Dermis microvascular lymphatic vessel endothelial cell (primary cell): ENCODE data around the gene OSBPL2. TPM values are rescaled to one million over a fixed set of nuclear protein-coding genes. Genes with fewer than 3 reads are reported as not detected.

Source experiments
- DNase-seq, 2 donors: peaks; one replicate each; pipeline versions ENCODE4 v3.0.0 to v3.0.0-alpha.2; 2010; ENCODE audit warnings: low read depth in 2 of 2
- total RNA-seq: library from RNA; depleted of rRNA; stranded (reverse); fragments of >200 nt; gene quantifications from 2 replicates; pipeline ENCODE4 v1.2.1, GENCODE V29; 2014

OSBPL2 gene
- total RNA-seq: 22.1 and 28.8 TPM in 2 replicates

DNA sequence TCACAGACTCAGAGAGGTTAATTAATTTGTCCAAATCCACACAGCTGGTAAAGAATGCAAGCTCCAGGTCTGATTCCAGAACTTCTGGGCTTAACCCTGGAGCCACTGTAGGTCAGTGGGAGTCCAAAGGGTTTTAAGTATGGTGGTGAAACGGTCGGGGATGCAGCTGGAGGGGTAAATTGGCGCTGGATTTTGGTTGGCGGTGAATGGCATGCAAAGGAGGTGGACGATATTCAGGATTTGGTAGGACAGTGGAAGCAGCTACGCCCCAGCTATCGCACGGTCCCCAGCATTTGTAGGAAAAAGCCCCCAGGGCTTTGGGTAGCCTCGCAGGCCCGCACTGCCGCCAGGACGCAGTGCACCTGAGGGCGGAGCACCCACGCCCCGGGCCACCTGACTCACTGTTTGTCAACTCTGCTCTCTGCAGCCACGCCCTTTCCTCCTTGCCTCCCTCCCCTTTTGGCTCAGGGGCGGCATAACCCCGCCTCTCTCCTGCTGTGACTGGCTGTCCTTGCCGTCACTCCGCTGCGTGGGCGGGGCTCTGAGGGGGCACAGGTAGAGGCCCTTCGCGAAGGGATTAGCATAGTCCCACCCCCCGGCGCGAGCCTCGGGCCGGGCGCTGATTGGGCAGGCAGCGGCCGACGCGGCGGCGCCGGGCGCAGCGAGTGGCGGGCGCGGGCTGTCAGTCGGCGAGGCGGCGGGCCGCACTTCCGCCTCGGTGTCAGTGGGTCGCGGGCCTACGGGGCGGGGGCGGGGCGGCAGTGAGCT, at the start of gene OSBPL2:
Gene OSBPL2 (plus strand): TSS at position 721 of the 768 bp plus-strand sequence. CDS start 17,664 bp downstream, outside the sequence.
- peak; percentile 94 to 98 for DNase-seq

DNA sequence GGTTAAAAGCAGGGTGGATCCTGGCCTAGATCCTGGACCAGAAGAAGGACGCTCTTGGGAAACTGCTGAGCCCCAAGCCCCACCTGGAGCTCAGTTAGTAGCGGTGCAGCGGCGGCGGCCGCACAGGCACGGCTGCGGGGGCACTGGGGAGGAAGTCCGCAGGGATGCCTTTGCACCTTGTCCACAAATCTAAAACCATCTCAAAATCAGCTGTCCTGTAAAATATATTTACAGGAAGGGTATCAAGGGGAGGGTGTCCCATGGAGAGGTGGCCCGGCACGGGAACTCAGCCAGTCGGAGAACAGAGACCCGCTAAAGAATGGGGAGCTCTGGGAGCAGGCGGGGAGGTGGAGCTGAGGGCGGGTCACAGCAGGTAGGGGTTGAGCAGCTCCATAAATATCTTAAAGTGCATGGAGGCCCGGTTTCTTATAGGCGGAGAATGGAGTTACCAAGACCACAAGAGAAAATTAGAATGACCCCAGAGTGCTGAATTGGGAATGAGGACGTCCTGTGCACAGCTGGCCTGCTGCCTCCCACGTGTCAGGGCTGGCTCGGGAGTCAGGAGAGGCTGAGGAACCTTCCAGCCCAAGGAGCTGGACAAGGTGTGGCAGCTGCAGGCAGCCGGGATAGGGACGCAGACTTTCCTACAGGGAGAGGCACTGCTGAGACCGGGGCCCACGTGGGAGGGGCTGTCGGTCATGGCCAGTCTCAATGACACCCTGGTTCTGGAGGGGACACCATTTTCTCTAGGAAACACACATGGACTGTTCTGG, 47.5 kb upstream of the OSBPL2 start:
- DNase-seq: no peak

DNA sequence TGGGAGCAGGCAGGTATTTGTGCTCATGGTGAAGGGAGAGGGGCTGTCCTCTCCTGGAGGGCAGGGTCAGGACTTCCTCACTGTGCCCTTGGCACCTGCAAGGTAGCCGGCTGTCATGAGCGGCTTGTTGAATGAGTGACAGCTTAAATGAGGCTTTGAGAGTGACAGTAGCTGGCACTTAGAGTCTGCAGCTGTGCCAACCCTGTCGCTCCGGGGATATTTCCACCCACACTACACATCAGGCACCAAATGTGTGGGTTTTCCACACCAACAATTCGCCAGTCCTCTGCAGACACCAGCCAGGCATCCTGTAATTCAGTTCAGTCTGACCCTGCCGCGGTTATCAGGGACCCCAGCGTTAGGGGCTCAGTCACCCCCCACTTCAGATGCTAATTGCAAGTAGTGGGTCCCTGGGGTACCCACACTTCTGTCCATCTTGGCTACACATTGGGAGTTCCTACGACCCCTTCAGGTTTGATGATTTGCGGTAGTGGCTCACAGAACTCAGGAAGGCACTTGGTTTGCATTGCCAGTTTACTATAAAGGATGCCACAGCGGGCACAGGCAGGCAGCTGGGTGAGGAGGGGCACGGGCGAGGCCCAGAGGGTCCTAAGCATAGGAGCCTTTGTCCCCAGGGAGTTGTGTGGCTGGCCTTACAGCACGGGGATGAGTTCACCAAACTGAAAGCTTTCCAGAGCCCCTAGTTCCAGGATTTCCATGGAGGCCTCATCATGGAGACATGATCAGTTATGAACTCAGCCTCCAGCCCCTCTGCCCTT, 46.4 kb upstream of the OSBPL2 start:
- no peak for DNase-seq

DNA sequence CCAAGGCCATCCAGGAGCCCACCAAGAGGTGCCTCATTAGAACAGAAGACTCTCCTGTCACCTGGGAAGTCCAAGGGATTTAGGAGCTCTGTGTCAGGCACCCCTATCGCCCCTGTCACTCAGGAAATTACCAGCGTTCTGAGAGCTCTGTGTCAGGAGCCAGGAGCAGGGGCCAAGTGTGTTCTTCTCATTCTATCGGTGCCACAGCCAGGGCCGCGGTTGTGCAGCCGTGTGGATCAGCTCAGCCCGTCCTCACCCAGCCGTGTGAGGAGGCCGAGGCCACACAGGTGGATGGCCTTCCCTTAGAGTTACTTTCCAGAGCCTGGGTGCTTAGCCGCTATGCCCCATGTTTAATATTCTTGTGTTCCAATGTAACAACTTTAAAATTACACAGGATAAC, 45.7 kb upstream of the OSBPL2 start:
- DNase-seq: no peak

DNA sequence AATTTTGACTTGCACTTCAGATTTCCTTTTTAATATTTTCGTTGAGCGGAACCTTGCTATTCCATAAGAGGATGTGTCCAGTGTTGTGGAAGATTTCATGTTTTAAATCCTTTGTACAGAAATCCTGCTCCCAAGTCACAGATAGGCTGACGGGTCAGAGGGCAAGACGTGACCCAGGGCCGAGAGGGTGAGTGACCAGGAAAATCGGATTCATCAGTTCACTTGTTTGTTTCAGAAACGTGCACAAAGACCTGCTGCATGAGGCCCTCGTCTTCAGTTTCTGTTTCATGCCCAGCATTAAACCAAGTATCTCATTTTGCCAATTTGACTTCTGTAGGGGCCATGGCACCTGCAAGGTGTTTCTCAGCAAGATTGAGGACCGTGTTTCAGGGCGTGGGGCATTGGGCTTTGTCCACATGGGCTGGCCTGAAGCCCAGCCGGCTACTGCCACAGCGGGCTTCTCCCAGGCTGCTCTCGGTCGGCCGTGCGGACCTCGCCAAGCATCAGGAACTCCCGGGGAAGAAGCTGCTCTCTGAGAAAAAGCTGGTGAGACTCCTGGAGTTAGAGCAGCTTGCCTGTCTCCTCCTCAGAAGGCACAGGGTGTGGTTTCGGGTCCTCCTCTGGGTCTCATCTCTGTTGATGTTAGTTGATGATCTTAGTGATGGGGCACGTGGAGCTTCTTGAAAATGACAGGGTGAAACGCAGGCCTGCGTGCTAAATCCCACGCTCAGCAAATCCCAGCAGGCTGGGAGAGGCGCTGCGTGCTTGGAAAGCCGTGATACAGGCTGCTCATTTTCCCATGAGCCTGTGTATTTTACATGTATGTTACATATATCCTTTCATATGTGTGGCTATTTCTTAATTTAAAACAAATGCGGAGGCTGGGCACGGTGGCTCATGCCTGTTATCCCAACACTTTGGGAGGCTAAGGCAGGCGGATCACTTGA, 45.0 kb upstream of the OSBPL2 start:
- no peak for DNase-seq

DNA sequence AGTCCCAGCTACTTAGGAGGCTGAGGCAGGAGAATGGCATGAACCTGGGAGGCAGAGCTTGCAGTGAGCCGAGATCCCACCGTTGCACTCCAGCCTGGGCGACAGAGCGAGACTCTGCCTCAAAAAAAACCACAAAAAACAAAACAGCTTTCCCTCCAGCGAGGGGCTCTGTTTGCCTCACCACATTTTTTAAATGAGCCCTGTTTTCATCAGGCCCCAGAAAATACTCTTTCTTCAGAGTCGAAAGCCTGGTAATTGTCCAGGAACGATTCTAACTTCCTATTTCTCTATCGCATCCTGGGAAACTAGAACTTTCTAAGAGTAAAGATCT, 43.3 kb upstream of the OSBPL2 start:
- DNase-seq: no peak

DNA sequence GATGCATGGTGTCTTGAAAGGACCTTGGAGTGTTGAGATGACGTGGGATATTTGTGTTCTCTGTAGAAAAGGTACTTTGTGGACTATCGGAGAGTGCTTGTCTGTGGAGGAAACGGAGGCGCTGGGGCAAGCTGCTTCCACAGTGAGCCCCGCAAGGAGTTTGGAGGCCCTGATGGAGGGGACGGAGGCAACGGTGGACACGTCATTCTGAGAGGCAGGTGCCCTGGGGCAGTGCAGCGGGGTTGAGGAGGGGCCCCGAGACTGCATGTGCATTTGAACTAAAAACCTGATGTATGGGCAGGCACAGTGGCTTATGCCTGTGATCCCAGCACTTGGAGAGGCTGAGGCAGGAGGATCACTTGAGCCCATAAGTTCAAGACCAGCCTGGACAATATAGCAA, 42.6 kb upstream of the OSBPL2 start:
- DNase-seq: no peak

DNA sequence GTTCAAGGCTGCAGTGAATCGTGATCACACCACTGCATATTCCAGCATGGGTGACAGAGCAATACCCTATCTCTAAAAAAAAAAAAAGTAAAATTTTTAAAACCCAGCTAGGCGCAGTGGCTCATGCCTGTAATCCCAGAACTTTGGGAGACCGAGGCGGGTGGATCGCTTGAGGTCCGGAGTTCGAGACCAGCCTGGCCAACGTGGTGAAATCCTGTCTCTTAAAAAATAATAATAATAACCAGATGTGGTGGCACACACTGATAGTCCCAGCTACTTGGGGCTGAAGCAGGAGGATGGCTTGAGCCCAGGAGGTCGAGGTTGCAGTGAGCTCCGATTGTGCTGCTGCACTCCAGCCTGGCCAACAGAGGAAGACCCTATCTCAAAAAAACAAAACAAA, 42.0 kb upstream of the OSBPL2 start:
- DNase-seq: no peak

DNA sequence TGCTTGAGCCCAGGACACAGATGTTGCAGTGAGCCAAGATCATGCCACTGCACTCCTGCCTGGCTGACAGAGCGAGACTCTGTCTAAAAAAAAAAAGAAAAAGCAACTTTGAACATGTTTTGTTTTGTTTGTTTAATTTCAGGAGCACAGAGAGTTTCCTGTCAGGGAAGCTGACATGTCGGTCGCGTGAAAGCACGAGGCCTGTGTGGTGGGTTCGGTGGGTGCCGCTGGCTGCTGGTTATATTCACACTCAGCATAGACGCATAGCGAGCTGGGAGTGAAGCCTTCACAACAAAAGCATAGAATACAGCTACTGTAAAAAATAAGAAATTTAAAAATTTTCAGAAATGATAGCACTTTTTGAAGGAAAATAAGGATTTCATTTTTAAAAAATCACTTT, 41.0 kb upstream of the OSBPL2 start:
- DNase-seq: no peak

DNA sequence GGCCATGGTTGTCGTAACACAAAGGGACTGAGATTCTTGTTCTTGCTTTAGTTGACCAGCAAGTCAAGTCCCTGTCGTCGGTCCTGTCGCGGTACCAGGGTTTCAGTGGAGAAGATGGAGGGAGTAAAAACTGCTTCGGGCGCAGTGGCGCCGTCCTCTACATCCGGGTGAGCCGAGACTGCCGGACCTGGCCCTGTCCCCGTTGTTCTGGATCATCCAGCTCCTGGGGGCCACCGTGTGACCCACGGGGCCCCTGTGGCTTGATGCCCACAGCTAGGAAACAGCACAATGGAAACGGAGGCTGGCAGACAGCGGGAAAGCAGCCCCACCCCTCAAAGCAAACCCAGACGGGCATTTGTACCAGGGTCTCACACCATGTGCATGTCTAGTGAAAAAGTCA, 40.5 kb upstream of the OSBPL2 start:
- DNase-seq: no peak

DNA sequence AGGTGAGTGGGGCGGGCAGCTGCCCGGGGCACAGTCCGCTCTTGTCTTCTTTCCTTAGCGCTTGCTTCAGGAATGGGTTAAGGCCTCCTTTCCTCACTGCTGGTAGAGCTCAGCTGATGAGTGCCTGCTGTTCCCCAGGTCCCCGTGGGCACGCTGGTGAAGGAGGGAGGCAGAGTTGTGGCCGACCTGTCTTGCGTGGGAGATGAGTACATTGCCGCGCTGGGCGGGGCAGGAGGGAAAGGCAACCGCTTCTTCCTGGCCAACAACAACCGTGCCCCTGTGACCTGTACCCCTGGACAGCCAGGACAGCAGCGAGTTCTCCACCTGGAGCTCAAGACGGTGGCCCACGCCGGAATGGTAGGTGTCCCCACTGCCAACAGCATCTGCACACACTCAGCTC, 39.8 kb upstream of the OSBPL2 start:
- DNase-seq: no peak

DNA sequence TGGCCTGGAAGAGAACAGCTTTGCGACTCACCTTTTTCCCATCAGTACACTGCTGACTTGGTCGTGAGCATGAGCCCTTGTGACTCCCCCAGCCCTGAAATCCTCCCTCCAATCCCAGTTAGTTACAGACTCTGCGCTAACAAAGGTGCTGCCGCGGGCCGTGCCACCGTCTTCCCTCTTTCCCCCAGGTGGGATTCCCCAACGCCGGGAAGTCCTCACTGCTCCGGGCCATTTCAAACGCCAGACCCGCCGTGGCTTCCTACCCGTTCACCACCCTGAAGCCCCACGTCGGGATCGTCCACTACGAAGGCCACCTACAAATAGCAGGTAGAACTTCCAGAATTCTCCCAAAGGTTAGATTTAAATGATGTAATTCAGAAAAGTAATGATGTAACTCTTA, 39.4 kb upstream of the OSBPL2 start:
- no peak for DNase-seq

DNA sequence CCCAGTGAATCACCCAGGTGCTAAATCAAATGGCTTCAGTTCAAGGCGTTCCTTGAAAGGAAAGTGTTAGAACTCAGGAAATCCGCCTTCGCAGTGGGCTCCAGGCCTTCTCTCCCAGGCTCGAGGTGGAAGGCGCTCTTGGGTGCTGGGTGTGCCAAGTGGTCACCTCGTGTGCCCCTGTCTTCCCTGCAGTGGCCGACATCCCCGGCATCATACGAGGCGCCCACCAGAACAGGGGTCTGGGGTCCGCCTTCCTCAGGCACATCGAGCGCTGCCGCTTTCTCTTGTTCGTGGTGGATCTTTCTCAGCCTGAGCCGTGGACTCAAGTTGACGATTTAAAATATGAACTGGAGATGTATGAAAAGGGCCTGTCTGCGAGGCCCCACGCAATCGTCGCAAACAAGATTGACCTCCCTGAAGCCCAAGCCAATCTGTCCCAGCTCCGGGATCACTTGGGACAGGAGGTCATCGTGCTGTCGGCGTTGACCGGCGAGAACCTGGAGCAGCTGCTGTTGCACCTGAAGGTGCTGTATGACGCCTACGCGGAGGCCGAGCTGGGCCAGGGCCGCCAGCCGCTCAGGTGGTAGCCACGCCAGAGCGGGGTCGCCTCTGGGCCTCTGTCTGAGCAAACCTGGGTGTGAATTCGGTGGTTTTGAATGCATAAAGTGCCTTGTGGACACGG, 37.7 kb upstream of the OSBPL2 start:
- no peak for DNase-seq

DNA sequence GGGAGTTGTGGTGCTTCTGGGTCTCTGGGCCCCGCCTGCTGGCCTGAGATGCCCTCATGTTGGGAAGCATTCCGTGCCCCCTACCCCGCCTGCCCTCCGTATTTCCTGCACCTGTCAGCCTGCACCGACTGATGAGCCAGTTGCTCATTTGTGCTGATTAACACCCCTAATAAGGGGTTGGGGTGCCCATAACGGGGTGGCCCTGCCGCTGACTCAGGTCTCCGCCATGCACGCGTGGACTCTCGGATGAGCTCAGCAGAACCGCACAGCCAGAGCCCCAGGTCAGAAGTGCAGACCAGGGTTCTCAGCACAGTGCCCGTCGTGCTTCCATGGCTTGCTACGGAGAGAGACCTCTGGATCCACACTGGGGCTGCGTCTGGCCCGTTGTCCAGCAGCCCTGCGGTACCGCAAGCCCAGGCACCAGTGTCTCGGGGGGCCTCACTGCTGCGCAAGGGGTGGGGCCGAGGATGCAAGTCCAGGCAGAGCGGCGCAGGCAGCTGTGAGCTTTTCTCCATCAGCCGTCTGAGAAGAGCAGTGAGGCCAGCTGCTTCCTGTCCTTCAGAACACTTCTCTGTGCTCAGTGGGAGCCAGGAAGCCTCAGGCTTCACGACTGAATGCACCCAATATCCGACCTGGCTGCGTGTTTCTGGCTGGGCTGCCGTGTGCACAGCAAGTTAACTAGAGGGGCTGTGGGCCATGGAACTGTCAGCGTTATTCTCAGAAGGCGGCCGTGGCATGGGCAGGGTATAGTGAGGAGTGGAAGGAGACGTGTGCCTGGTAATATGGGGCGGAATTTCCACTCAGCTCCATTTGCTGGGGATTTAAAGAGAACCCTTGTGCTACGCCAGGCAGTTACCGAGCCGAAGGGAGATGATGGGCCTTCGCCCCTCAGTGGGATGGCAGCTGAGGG, 36.9 kb upstream of the OSBPL2 start:
- peak in 1 of 2 donors; percentile 59 for DNase-seq

DNA sequence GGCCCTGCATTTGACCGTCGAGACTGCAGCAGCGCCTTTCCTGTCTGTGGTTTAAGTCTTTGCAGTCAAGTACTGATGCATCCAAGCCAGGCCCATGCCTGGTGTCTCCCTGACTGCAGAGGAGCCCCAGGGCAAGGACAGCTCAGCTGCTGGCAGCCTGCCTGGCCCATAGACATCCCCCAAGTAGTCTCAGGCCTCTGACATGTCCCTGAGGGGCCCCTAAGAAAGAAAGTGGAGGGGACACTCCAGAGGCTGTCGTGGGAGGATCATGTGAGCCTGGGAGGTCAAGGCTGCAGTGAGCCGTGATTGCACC, 36.3 kb upstream of the OSBPL2 start:
- no peak for DNase-seq

DNA sequence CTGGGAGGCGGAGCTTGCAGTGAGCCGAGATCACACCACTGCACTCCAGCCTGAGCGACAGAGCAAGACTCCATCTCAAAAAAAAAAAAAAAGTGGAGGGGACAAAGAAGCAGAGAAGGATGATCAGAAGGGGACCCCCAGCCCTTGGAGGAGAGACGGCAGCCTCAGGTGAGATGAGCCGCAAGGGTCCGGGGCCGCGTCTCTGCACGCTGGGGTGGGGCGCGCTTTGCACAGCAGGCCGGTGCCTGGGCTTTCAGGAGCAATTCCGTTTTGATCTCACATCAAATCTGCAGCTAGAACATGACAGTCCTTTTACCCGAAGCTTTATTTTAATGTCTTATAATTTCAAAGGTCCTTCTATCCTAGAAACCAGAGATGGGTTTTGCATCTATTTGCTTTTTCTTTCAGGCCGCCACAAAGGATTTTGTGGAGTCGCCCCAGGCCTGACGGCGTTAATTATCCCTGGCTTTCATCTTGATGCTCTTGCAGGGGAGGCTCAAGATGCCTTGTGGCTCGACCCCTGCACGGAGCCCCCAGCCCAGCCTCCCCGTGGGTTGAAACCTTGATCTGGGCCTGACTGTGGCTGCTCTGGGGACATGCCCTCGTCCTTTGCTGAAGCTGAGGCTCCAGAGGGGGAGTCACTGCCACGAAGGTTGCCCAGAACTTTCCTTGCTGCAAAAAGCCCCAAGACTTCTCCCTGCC, 35.5 kb upstream of the OSBPL2 start:
- DNase-seq: no peak

DNA sequence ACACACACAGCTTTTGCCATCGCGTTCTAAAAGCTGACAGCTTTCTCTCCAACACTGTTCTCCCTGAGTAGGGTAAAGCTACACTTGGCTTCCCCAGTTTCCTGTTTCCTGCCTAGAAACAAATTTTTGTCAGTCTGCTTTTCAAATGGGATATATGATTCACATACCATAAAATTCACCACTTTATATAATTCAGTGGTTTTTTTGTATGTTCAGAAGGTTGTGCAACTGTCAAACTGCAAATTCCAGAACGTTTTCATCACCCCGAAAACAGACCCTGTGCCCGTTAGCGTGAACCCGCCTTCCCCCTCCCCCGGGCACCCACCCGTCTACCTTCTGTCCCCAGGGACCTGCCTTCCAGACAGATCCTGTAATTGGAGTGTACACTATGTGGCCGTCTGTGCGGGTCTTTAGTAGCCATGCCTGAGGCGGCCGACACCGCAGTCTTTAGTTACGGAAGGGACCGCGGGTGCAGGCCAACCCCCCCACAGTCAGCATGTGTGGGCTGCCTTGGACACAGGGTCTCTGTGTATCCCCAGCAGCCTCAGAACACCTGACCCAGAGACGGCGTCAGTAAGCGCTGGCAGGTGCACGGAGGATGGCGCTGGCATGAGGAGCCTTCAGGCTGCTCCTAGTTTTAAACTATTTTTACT, 34.8 kb upstream of the OSBPL2 start:
- DNase-seq: peak; percentile 40 to 63

DNA sequence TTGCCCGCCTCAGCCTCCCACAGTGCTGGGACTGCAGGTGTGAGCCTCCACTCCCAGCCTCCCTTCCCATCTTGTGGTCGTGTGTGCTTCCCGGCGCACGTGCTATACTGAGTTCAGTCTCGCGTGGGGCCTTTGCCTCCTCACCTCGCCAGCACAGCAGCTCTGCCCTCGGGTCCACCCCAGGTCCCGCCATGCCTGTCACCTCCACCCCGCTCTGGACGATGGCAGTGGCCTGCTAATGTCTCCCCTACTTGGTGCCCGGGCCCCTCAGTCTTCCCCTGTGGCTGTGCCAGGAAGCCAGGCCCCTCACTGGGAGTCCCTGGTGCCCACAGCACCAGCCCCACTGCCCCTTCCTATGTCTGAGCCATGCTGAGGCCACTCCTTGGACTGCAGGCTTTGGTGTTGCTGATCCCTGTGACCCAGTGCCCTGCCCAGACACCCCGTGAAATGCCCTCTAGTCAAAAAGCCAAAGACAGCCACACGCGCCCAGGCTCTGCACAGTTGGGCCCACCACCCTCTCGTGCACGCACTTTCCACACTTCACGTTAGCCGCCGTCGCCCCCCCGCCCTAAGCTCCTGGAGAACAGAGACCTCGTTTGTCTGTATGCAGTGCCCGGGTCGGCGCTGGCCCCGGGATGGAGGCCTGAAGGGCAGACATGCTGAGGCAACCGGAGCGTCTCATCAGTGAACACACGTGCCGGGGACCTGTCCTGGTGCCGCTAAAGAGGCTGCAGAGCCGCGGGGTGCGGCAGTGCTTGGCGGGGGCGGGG, 32.5 kb upstream of the OSBPL2 start:
- DNase-seq: no peak
